HG03045 (cell line): ENCODE results near the gene DCHS1.

Experiments
- ATAC-seq: cut with Tn5 transposase; IDR thresholded peaks from one replicate; pipeline ENCODE4 v1.9.1; 2021; ENCODE audit warnings: mild to moderate bottlenecking, moderate library complexity; ENCODE audit not compliant: unreplicated experiment

DCHS1 gene

GRCh38 chr11:6671991-6672390, 16.4 kb upstream of the DCHS1 start:
- no peak for ATAC-seq

DNA sequence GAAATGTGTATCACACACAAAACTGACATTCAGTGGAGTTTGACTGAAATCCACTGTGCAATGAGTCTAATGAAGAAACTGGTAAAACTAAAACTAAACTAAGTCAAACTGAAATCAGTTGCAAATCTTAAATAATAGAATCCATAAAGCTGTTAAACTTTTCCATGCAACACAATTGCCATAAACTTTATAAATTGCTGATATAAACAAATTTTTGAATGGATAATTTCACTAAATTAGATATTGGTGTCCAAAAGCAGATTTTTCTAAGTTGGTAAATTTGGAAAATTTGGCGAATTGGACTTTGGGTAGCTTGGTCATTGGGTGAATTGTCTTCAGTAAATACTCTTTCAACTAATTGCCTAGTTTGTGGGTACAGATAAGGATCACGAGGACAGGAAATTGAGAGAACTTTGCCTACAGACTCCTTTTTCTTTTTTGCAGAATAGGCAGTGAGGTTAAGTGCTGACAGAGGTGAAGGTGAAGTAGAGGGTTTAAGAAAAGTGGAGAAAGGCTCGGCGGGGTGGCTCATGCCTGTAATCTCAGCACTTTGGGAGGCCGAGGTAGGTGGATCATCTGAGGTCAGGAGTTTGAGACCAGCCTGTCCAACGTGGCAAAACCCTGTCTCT, 14.7 kb upstream of the DCHS1 start:
- ATAC-seq = no peak

DNA sequence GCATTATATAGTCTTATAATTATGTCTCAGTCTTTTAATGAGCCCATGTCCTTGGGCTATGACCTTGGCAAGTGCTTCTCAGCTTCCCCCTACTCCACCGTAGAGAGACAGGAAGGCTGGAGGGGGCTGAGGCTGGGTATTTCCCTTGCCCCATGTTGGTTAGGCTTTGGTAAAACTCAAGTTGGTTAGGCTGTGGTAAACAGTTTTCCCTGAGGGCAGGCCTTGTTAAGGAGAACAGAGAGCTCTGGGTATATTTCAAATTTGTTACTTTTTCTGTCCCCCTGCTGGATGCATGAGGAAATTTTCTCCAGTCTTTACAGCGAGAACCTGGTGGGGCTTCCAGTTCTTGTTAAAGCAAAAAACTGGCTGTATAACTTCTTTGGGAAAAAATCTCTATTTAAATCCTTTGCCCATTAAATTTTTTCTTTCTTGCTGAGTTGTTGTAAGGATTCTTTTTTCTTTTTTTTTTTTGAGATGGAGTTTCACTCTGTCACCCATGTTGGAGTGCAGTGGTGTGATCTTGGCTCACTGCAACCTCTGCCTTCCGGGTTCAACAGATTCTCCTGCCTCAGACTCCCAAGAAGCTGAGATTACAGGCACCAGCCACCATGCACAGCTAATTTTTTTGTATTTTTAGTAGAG, 12.2 kb upstream of the DCHS1 start:
- ATAC-seq = no peak

DNA sequence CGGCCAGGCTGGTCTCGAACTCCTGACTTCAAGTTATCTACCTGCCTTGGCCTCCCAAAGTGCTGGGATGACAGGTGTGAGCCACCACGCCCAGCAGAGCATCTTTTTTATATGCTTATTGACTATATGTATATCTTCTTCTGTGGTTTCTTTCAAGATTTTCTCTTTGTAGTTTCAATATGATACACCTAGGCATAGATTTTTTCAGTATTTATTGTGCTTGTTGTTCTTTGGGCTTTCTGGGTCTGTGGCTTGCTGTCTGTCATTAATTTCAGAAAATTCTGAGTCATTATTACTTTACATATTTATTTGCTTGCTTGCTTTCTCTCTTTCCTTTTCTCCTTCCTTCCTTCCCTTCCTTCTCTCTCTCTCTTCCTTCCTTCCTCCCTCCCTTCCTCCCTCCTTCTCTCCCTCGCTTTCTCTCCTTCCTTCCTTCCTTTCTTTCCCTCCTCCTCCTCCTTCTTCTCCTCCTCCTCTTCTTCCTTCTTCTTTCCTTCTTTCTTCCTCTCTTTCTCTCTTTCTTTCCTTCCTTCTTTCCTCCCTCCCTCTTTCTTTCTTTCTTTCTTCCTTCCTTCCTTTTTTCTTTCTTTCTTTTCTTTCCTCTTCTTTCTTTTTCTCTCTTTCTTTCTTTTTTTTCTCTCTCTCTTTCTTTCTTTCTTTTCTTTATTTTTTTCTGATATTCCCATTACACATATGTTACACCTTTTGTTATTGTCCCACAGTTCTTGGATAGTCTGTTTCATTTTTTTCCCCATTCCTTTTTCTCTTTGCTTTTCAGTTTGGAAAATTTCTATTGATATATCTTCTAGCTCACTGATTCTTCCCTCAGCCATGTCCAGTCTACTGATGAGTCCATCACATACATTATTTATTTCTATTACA, 10.9 kb upstream of the DCHS1 start:
- no peak for ATAC-seq

GRCh38 chr11:6664551-6664950, 8.9 kb upstream of the DCHS1 start:
- ATAC-seq = no peak

DNA sequence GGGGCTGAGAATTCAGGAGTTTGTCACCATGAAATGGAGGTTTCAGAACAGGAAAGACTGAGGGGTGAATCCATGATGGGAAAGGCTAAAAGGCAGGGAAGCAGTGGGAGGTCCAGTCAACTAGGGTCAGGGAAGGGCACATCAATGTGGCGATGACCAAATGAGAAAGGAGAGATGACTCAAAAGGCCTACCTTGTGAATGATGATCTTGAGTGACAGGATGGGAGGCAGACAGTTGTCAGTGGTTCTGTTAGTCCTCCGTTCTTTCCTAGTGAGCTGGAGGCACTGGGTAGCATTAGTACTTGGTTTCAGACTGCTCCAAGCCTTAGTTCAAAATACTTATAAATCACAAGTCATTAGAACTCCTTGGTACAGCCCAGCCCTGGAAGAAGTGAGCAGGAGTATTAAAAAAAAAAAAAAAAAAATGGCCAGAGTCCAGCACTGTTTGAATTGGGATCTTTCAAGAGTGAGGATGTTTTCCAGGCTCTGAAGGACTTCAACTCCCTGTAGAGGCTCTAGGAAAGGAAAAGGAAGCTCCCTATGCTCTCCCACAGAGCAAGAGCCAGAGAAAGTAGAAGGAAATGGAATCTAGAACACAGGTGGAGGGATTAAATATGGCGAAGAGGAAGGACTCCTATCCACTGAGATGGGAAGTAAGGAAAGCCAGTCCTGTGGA, 8.3 kb upstream of the DCHS1 start:
- ATAC-seq = no peak

DNA sequence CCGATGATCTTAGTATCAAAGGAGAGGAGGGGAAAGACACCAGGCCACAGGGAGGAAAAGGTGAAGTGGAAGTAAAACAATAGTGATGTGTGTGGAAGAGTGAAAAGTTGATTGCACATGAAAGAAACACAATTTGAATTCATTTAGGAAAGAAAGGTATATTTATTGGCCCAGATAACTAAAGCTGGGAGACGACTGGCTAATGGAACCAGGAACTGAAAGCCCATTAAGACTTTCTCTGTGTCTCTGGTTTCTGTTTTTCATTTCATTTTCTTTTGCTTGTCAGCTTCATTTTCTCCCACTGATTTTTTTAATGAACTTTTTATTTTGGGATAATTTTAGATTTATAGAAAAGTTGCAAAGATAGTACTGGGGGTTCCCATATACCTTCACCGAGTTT, 5.1 kb upstream of the DCHS1 start:
- no peak for ATAC-seq

DNA sequence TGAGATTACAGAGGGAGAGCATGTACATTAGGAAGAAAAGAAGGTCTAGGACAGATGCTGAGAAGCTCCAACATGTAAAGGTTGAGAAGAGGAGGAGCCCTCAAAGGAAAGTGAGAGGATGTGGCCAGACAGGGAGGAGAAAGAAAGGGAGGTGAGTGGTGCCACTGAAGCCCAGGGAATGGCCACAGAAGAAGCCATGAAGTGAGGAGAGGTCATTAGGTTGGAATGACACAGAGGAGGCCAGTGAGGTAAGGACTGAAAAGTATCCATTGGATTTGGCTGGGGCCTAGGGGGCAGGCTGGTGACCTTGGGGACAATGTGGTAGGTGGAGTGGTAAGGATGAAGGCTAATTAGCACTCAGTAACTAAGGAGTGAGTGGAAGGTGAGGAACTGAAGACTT, 3.0 kb upstream of the DCHS1 start:
- ATAC-seq = no peak

DNA sequence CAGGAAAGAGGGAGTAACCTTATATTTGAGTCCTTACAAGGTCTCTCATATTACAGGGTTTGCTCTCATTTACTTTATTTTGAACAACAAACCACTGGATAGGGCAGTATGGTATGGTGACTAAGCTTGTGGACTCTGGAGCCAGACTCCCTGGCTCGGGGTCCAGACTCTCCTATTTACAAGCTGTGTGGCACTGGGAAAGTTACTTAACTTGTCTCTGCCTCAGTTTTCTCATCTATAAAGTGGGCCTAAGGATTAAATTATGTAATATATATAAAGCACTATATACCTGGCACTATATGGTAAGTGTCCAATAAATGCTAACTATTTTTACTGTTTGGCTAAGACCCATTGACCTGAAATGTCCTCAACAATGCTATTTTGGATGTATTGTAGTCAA, 1.7 kb upstream of the DCHS1 start:
- ATAC-seq = no peak

GRCh38 chr11:6656936-6657335, 1.3 kb upstream of the DCHS1 start:
- ATAC-seq = no peak

GRCh38 chr11:6656584-6656915, 941 bp upstream of the DCHS1 start:
- ATAC-seq = no peak

DNA sequence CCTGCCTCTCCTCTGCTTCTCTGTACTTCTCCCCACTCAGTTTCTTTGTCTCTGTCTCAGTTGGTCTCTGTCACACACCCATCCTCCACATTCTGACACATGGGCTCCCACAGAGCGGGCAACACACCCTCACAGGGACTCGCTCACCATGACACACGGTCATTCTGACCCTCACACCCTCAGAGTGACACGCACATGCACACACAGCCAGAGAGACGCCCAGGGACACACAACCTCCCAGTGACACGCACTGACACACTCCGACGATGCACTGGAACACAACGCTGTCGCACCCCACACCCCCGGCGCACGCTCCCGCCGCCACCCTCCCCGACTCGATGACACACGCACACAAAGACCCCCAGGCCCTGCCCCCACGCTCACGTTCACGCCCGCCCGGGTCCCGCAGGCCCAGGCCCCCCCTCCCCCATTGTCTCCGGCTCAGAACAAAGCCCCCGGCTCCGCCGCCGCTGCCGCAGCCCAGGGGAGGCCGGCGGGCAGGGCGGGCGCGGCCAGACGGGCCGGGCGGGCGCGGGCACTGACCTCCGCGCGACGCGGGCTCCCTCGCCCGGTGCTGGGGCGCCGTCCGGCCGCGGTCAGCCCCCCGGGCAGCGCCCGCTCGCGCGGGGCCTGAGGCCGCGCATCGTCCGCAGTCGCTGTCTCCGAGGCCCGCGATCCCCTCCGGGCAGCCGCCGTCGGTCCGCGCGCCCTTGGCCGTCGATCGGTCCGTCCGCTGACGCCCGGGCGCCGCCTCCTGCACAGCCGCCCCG, 404 bp downstream of the DCHS1 start:
- no peak for ATAC-seq

GRCh38 chr11:6654281-6655019, 1.2 kb downstream of the DCHS1 start:
- ATAC-seq = no peak

DNA sequence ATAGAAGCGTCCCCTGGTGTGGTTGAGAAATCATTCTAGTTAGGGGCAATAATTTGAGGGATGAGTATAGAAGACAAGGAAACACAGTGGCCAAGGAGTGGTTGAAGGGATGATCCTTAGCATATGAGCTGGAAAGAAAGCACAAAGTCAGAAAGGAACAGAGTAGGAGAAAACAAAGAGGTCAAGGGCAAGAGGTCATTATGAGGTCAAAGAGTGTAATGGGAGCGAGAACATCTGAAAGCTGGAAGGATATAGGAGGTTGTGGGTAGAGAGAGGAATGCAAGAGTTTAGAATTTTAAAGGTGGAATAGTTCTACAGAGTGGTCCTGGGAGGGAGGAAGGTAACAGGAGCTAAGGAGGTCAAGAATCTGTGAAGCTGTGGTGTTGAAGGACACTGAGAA, 2.0 kb downstream of the DCHS1 start:
- ATAC-seq = no peak

GRCh38 chr11:6653097-6653496, 2.5 kb downstream of the DCHS1 start:
- ATAC-seq = no peak

DNA sequence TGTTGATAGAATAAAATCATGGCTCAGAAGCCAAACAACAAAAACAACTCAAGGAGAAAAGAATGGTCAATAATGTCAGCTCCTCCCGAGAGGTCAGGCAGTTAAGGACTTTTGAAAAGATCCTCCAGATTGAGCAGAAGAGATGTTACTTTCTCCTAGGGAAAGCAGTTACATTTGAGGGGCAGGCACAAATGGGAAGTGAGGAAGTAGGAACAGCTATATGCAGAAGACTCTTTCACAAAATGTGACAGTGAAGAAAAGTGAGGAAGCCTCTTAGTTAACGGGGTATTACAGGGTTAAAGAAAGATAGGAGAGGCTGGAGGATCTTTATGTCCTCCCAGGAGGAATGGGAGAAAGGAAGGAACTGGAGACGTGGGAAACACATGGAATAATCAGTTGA, 3.4 kb downstream of the DCHS1 start:
- no peak for ATAC-seq

- ATAC-seq = no peak
Observed at GRCh38 chr11:6650980-6651379, 4.6 kb downstream of the DCHS1 start.

- ATAC-seq = no peak
Observed at GRCh38 chr11:6650104-6650503, 5.5 kb downstream of the DCHS1 start.

DNA sequence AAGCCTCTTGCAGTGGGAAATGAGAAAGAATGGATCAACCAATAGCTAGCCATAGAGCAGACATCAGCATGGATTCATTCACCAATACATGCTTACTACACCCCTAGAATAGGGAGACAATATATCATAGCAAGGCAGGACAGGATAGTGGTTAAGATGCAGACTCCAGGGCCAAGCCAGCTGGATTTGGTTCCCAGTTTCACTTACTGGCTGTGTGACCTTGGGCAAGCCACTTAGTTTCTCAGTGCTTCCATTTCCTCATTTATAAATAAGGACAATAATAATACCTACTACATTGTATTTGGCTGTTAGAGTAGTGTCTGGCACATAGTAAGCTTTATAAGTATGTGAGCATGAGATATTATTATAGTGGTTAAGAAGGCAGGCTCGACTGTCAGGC, 7.1 kb downstream of the DCHS1 start:
- no peak for ATAC-seq

DNA sequence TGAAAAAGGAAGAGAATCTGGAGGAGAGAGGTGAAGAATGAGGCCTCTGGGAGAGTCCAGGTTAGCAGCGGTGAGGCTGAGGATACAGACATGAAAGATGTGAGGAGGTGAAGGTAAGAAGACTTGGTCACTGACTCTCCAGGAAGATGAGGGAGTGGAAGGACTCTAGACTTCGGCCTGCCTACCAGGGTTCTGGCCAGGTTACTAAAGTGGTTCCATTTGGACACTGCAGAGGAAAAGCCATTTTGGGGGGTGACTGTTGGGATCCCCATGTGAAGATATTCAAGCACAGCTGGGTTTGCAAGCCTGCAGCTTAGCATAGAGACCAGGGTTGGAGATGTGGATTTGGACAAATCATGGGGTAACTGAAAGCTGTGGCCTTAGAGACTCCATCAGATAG, 7.8 kb downstream of the DCHS1 start:
- no peak for ATAC-seq
